Neuronal stem cell (in vitro differentiated cells): ENCODE results near the gene TRIM10.

Source experiments
- DNase-seq: peaks from one replicate; pipeline ENCODE4 v3.0.0-alpha.2; 2013; ENCODE audit warnings: low spot score
- H2AFZ ChIP-seq: one replicate; pipeline ENCODE4 v1.6.1; 2013; ENCODE audit warnings: mild to moderate bottlenecking, low read length, inconsistent platforms
- H2AK5ac ChIP-seq: 2 replicates; pipeline ENCODE4 v1.6.1; 2013; ENCODE audit warnings: low read depth, mild to moderate bottlenecking, inconsistent platforms, low read length, moderate library complexity, mixed read lengths
- H2BK120ac ChIP-seq: 2 replicates; pipeline ENCODE4 v1.6.1; 2013; ENCODE audit warnings: low read depth, mild to moderate bottlenecking, inconsistent platforms, low read length, moderate library complexity, mixed read lengths
- H2BK12ac ChIP-seq: one replicate; pipeline ENCODE4 v1.6.1; 2013; ENCODE audit warnings: low read length, inconsistent platforms
- H2BK15ac ChIP-seq: 2 replicates; pipeline ENCODE4 v1.6.1; 2013; ENCODE audit warnings: mild to moderate bottlenecking, low read length, inconsistent platforms, mixed read lengths
- H2BK5ac ChIP-seq: one replicate; pipeline ENCODE4 v1.6.1; 2013; ENCODE audit warnings: inconsistent platforms, mild to moderate bottlenecking, low read length, moderate library complexity
- H3K14ac ChIP-seq: one replicate; pipeline ENCODE4 v1.6.1; 2013; ENCODE audit warnings: low read length, inconsistent platforms
- H3K18ac ChIP-seq: 2 replicates; pipeline ENCODE4 v1.6.1; 2013; ENCODE audit warnings: low read length, inconsistent platforms
- H3K23ac ChIP-seq: 2 replicates; pipeline ENCODE4 v1.6.1; 2013; ENCODE audit warnings: low read depth, mild to moderate bottlenecking, mixed read lengths, low read length, inconsistent platforms; ENCODE audit not compliant: poor library complexity
- H3K27ac ChIP-seq: replicated peaks from 3 replicates; pipeline ENCODE4 v1.5.1; 2013; ENCODE audit warnings: low read length, inconsistent platforms
- H3K27me3 ChIP-seq, 3 experiments: 2 replicates each; pipeline ENCODE4 v1.6.1; 2013; ENCODE audit warnings: low read length in 3 of 3, mild to moderate bottlenecking in 2 of 3, inconsistent platforms in 1 of 3, low read depth in 1 of 3, mixed read lengths in 1 of 3, moderate library complexity in 1 of 3; ENCODE audit not compliant: control insufficient read depth in 3 of 3, insufficient read depth in 3 of 3
- H3K36me3 ChIP-seq, 2 donors: replicated peaks in 1 of 2; 2 replicates each; pipeline ENCODE4 v1.6.1; 2013; ENCODE audit warnings: low read length in 2 of 2; ENCODE audit not compliant: control insufficient read depth in 2 of 2, insufficient read depth in 2 of 2
- H3K4ac ChIP-seq: 2 replicates; pipeline ENCODE4 v1.6.1; 2013; ENCODE audit warnings: inconsistent platforms, mild to moderate bottlenecking, low read length, moderate library complexity
- H3K4me1 ChIP-seq, 2 donors: 1 replicate in 1 of 2; 2 replicates in 1 of 2; pipeline ENCODE4 v1.6.1; 2013; ENCODE audit warnings: low read length in 2 of 2, low read depth in 1 of 2; ENCODE audit not compliant: control insufficient read depth in 2 of 2, insufficient read depth in 1 of 2
- H3K4me2 ChIP-seq: one replicate; pipeline ENCODE4 v1.6.1; 2013; ENCODE audit warnings: mild to moderate bottlenecking, low read length, inconsistent platforms; ENCODE audit not compliant: insufficient read depth, poor library complexity, severe bottlenecking
- H3K4me3 ChIP-seq, 2 donors: 2 replicates each; pipeline ENCODE4 v1.5.1; 2013; ENCODE audit warnings: low read length in 2 of 2, mild to moderate bottlenecking in 2 of 2, inconsistent platforms in 1 of 2, moderate library complexity in 1 of 2
- H3K79me1 ChIP-seq: one replicate; pipeline ENCODE4 v1.6.1; 2013; ENCODE audit warnings: low read depth, mild to moderate bottlenecking, inconsistent platforms, low read length, moderate library complexity
- H3K9ac ChIP-seq: one replicate; pipeline ENCODE4 v1.6.1; 2013; ENCODE audit warnings: mild to moderate bottlenecking, low read depth, low read length, inconsistent platforms; ENCODE audit not compliant: poor library complexity
- H3K9me3 ChIP-seq, 2 donors: replicated peaks in 1 of 2; 2 replicates each; pipeline versions ENCODE3 to v1.6.1; 2013; ENCODE audit warnings: low read length in 2 of 2, mild to moderate bottlenecking in 2 of 2, inconsistent platforms in 1 of 2, low read depth in 1 of 2, mixed read lengths in 1 of 2, moderate library complexity in 1 of 2; ENCODE audit not compliant: control insufficient read depth in 2 of 2, insufficient read depth in 1 of 2
- H4K8ac ChIP-seq: one replicate; pipeline ENCODE4 v1.6.1; 2013; ENCODE audit warnings: low read depth, mild to moderate bottlenecking, inconsistent platforms, low read length, moderate library complexity
- H4K91ac ChIP-seq: one replicate; pipeline ENCODE4 v1.6.1; 2013; ENCODE audit warnings: low read length, low read depth, mild to moderate bottlenecking, inconsistent platforms; ENCODE audit not compliant: poor library complexity
- WGBS, 2 donors: extraction: QIAGEN DNeasy Blood & Tissue Kit; methylation state at CpG; one replicate each; pipeline ENCODE4 v1.1.7; 2013; ENCODE audit warnings: missing lambda C conversion rate in 2 of 2, mixed read lengths in 1 of 2; ENCODE audit not compliant: insufficient read length in 2 of 2, insufficient replicate concordance in 1 of 2; ENCODE audit errors: extremely low coverage in 2 of 2; 5-methylcytosine and 5-hydroxymethylcytosine counted together

TRIM10 gene

GRCh38 chr6:30157581-30157980 lies 3.4 kb downstream of the TRIM10 start:
- Histone ChIP-seq H2BK15ac (no peak overlapping the region), H3K4me3 (no peak overlapping the region), H3K27ac (no peak overlapping the region), H2AK5ac (no peak overlapping the region), H3K4ac (no peak overlapping the region), H4K8ac (no peak overlapping the region), H3K9me3 (no peaks in the 10 kb centered on the region), H3K27me3 (peaks cover 0 to 47% (median 0%) of the 10 kb centered on the region in 3 experiments), H3K18ac (no peak overlapping the region), H2BK12ac (no peak overlapping the region), H3K23ac (no peak overlapping the region), H2BK120ac (no peak overlapping the region), H4K91ac (no peak overlapping the region), H3K79me1 (no peaks in the 10 kb centered on the region), H3K4me1 (no peaks in the 10 kb centered on the region), H3K36me3 (no peaks in the 10 kb centered on the region), H3K9ac (no peak overlapping the region), H2AFZ (no peak overlapping the region), H3K4me2 (no peak overlapping the region), H3K14ac (no peak overlapping the region), H2BK5ac (no peak overlapping the region)
- DNase-seq, result no peak

- H3K27me3 ChIP-seq, result peaks cover 0 to 53% (median 0%) of the 10 kb centered on the region in 3 experiments
- no CpG with 5 or more reads among the region's 9 CpGs for WGBS, 2 donors
- no peak overlapping the region for H4K8ac ChIP-seq
- no peak overlapping the region for H3K9ac ChIP-seq
- no peak overlapping the region for H2AK5ac ChIP-seq
- no peak overlapping the region for H2AFZ ChIP-seq
- H3K4me3 ChIP-seq, result no peak overlapping the region
- H3K9me3 ChIP-seq, result no peaks in the 10 kb centered on the region
- no peaks in the 10 kb centered on the region for H3K4me1 ChIP-seq
- no peak overlapping the region for H3K14ac ChIP-seq
- no peaks in the 10 kb centered on the region for H3K36me3 ChIP-seq
- H3K23ac ChIP-seq, result no peak overlapping the region
- no peaks in the 10 kb centered on the region for H3K79me1 ChIP-seq
- no peak overlapping the region for H2BK120ac ChIP-seq
- no peak overlapping the region for H3K4me2 ChIP-seq
- H2BK12ac ChIP-seq, result no peak overlapping the region
- H3K27ac ChIP-seq, result no peak overlapping the region
- H2BK15ac ChIP-seq, result no peak overlapping the region
- DNase-seq, result no peak
- H3K4ac ChIP-seq, result no peak overlapping the region
- H3K18ac ChIP-seq, result no peak overlapping the region
- H2BK5ac ChIP-seq, result no peak overlapping the region
- H4K91ac ChIP-seq, result no peak overlapping the region
Measured at GRCh38 chr6:30156774-30157173, 4.2 kb downstream of the TRIM10 start.

- Histone ChIP-seq H3K27ac (no peak overlapping the region), H2BK5ac (no peak overlapping the region)
- no peak for DNase-seq
Measured at GRCh38 chr6:30156262-30156599, 4.8 kb downstream of the TRIM10 start.

GRCh38 chr6:30155520-30156261 lies 5.3 kb downstream of the TRIM10 start:
- Histone ChIP-seq H3K4me1 (no peaks in the 10 kb centered on the region), H2AK5ac (no peak overlapping the region), H3K27ac (no peak overlapping the region), H3K4me2 (no peak overlapping the region), H3K18ac (no peak overlapping the region), H2BK12ac (no peak overlapping the region), H2BK15ac (no peak overlapping the region), H3K4ac (no peak overlapping the region), H2BK5ac (no peak overlapping the region), H3K14ac (no peak overlapping the region), H3K9me3 (no peaks in the 10 kb centered on the region), H2AFZ (no peak overlapping the region), H4K8ac (no peak overlapping the region), H3K9ac (no peak overlapping the region), H3K36me3 (no peaks in the 10 kb centered on the region), H3K79me1 (no peaks in the 10 kb centered on the region), H3K27me3 (peaks cover 0 to 53% (median 0%) of the 10 kb centered on the region in 3 experiments), H3K23ac (no peak overlapping the region), H4K91ac (no peak overlapping the region), H3K4me3 (no peak overlapping the region), H2BK120ac (no peak overlapping the region)
- no CpG with 5 or more reads among the region's 2 CpGs for WGBS, 2 donors
- DNase-seq, result no peak

More at GRCh38 chr6:30156262-30156599, 4.8 kb downstream of the TRIM10 start:
- no peak overlapping the region for H3K9ac ChIP-seq
- no peak overlapping the region for H3K4me2 ChIP-seq
- no peak overlapping the region for H2BK15ac ChIP-seq
- H3K14ac ChIP-seq, result no peak overlapping the region
- no peaks in the 10 kb centered on the region for H3K36me3 ChIP-seq
- no peak overlapping the region for H4K91ac ChIP-seq
- no peak overlapping the region for H2BK120ac ChIP-seq
- no peak overlapping the region for H2AFZ ChIP-seq
- WGBS, 2 donors, result no CpG with 5 or more reads among the region's 4 CpGs
- H3K27me3 ChIP-seq, result peaks cover 0 to 57% (median 0%) of the 10 kb centered on the region in 3 experiments
- H4K8ac ChIP-seq, result no peak overlapping the region
- no peaks in the 10 kb centered on the region for H3K4me1 ChIP-seq
- H3K18ac ChIP-seq, result no peak overlapping the region
- no peak overlapping the region for H3K4ac ChIP-seq
- H3K9me3 ChIP-seq, result no peaks in the 10 kb centered on the region
- H3K23ac ChIP-seq, result no peak overlapping the region
- no peak overlapping the region for H2BK12ac ChIP-seq
- H3K79me1 ChIP-seq, result no peaks in the 10 kb centered on the region
- H2AK5ac ChIP-seq, result no peak overlapping the region
- H3K4me3 ChIP-seq, result no peak overlapping the region
